VCaP (cell line): ENCODE results near the gene SFXN5.
"Not testable (repeated sequence)": the region's sequence is repeated elsewhere in the genome, so short reads cannot be mapped to it uniquely, and the experiment has no call there.

Experiments
- H3K27ac ChIP-seq: fragments of 450-650 bp; 2 replicates; pipeline ENCODE4 v1.5.1; 2017
- CTCF ChIP-seq: fragments of 450-650 bp; conservative IDR thresholded peaks from 2 replicates; pipeline ENCODE4 v1.5.1; 2017; ENCODE audit warnings: mild to moderate bottlenecking, moderate library complexity

SFXN5 gene, protein sequence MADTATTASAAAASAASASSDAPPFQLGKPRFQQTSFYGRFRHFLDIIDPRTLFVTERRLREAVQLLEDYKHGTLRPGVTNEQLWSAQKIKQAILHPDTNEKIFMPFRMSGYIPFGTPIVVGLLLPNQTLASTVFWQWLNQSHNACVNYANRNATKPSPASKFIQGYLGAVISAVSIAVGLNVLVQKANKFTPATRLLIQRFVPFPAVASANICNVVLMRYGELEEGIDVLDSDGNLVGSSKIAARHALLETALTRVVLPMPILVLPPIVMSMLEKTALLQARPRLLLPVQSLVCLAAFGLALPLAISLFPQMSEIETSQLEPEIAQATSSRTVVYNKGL

DNA sequence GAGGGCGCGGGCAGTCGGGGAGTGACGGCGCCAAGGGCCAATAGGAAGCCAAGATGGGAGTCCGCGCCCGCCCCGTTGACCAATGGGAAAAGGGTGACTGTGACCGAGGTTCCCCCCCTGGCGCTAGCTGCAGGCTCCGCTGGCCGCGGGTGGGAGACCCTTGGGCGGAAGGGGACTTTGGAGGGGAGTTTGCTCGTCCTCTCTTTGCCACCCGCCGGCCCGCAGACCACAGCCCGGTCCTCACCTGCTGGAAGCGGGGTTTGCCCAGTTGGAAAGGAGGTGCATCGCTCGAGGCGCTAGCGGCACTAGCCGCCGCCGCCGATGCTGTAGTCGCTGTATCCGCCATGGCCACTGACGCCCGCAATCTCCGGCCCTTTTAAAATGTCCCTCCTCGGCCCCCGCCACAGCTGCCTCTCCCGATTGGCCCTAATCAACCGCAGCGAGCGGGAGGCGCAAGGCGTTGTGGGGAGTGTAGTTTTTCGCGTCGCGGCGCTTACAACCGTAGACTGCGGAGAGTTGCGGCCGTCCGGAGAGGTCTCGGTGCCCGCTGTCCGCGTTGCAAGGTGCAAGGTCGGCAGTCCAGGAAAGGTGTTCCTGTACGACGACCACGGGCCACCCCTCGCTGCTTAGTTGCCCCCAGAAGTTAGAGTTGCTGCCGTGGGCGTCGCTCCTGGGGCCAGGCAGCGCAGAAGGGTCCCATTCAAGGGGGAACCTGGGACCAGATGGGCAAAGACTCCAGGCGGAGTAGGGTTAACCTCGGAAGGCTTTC, at the start of gene SFXN5:
TSS of gene SFXN5 (minus strand) at position 353 of the 769 bp plus-strand sequence. CDS start at position 346, 7 bp downstream.
- no peak for TF ChIP-seq CTCF
- peak within 1 kb of the TSS; percentile 82 for H3K27ac ChIP-seq

DNA sequence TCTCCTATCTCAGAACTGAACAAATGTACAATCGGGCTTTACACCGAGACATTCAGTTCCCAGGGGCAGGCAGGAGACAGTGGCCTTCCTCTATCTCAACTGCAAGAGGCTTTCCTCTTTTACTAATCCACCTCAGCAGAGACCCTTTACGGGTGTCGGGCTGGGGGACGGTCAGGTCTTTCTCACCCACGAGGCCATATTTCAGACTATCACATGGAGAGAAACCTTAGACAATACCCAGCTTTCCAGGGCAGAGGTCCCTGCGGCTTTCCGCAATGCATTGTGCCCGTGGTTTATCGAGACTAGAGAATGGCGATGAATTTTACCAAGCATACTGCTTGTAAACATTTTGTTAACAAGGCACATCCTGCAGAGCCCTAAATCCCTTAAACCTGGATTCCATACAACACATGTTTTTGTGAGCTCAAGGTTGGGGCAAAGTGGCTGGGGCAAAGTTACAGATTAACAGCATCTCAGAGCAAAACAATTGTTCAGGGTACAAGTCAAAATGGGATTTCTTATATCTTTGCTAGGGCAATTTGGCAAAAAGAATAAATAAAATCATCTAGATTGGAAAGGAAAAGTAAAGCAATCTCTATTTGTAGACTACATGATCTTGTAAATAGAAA, 48.2 kb upstream of the SFXN5 start:
- not testable (repeated sequence) for H3K27ac ChIP-seq

DNA sequence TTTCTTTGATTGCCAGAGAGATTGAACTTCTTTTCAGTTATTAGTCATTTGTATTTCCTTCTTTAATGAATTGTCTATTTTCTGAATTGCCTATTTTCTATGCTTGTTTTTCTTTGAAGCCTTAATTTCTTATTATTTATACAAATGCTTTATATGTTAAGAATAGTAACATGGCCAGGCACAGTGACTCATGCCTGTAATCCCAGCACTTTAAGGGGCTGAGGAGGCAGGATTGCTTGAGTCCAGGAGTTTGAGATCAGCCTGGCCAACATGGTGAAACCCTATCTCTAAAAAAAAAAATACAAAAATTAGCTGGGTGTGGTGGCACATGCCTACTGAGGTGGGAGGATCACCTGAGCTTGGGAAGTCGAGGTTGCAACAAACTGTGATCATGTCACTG, 45.9 kb upstream of the SFXN5 start:
- no peak for TF ChIP-seq CTCF
- no peak overlapping the region for H3K27ac ChIP-seq

DNA sequence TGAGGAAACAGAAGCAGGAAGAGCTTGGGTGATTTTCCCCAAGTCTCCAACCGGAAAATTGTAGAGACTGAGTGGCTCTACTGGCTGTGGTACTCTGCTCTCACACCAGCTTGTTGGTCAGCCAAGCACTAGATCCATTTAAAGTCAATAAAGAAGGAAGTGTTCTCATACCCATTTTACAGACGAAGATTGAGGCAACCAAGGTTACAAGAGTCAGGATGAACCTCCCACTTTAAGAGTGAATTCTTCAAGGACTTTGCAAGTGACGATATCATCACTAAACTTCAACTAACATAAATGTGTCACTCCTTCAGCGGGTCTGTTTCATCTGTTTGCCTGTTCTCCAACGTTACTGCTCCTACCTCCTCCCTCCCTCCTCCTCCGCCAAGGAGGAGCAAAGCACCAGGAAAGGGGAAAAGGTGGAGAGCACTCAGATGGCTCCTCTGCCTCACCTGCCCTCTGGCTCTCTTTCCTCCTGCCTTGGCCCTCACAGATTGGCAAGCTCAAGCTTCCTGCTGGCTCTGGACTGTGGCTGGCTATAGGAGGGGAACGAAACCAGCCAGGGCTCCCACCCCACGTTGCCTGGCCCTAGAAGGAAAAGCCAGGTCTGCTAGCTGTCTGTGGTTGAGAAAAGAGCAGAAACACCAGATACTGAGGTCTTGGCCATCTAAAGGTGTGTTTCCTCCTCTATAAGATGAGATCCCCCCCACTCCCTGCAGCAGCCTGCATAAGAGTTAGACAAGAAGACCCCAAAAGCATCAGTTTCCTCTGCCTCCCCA, 44.9 kb upstream of the SFXN5 start:
- no peak overlapping the region for H3K27ac ChIP-seq
- TF ChIP-seq CTCF, result no peak

GRCh38 chr2:73114273-73114867, 42.9 kb upstream of the SFXN5 start:
- TF ChIP-seq CTCF, result no peak
- H3K27ac ChIP-seq, result no peak overlapping the region

DNA sequence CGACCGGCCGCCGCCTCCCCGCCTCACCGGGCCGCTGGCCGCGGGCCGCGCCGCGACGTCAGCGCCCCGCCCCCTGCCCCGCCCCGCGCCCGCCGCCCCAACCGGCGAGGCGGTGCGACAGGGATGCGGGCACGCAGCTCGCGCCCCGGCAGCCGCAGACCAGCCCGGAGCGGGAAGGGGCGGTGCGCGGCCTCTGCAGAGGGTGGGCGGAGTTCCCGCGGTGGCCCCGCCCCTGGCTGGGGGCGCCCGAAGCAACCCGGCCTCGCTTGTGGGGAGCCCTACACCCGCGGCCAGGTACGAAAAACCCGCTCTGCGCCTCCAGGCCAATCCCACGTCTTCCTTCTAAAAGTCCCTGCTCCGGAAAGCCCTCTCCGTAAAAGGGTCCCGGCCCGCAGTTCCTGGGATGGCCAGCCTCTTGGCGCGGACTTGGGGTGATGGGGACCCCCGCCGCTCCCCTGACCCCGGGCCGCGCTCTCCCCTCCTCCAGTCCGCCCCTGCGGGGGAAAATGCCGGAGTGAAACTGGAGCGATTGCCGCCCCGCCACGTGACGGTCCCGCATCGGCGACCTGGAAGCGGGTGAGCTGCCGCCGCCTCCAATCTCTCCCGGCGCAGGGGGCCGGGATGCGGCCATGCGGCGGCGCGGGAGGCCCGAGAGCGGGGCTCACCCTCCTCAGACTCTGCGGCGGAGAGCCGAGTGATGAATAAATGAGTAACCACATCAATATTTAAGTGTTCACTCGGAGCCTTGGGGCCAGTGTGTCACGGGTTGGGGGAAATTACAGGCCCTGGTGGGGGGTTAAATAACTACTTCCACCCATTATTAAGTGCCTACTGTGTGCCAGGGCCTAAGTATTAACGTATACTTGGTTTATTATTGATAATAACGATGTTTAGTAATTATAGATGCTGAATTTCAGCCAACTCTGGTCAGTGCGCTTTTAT, 41.7 kb upstream of the SFXN5 start, which contains the start of gene RAB11FIP5:
TSS of gene RAB11FIP5 (minus strand) at position 36 of the 942 bp plus-strand sequence. CDS start 171 bp downstream, outside the sequence.
- peak within 1 kb of the TSS; percentile 85 for H3K27ac ChIP-seq
- TF ChIP-seq CTCF, result 0 out of 2 replicates have a peak, but pooled peaks have one; percentile 7
